ENCODE data around the gene FCRLA. TPM values are rescaled to one million over a fixed set of nuclear protein-coding genes. Genes with fewer than 3 reads are reported as not detected.

FCRLA gene
- 0.37 and 0.71 TPM in 2 replicates for total RNA-seq

GRCh38 chr1:161706482-161707347 is at the start of gene FCRLA:
Gene FCRLA, plus strand, starts transcription at chr1:161707229. Its CDS starts 36 bp downstream, at chr1:161707265.

GRCh38 chr1:161662684-161663339 is 44.2 kb upstream of the FCRLA start, which contains the start of gene FCGR2B:
Gene FCGR2B, plus strand, starts transcription at chr1:161663143. Its CDS starts 99 bp downstream, at chr1:161663242.

GRCh38 chr1:161720956-161721737 is 14.1 kb downstream of the FCRLA start, which contains the start of gene FCRLB:
Gene FCRLB, plus strand, starts transcription at chr1:161721544. Its CDS starts 1,129 bp downstream, at chr1:161722673.

GRCh38 chr1:161749509-161750407 is 42.7 kb downstream of the FCRLA start, which contains the start of gene DUSP12:
Gene DUSP12, plus strand, starts transcription at chr1:161749786. Its CDS starts 16 bp downstream, at chr1:161749802.

Other genes with a start within 250 kb of the FCRLA start
- 0.83 and 1.3 TPM in 2 replicates for gene FCGR2A, start 201.8 kb upstream of the FCRLA start, total RNA-seq
- gene HSPA6, start 182.7 kb upstream of the FCRLA start, total RNA-seq, result 0.57 and 0.83 TPM in 2 replicates
- not detected in 2 replicates for gene FCGR3A, start 157.4 kb upstream of the FCRLA start, total RNA-seq
- not detected in 2 replicates for gene FCGR3B, start 76.1 kb upstream of the FCRLA start, total RNA-seq
- gene FCGR2B, start 44.1 kb upstream of the FCRLA start, total RNA-seq, result not detected in 2 replicates
- gene FCRLB, start 14.3 kb downstream of the FCRLA start, total RNA-seq, result 1.1 and 1.7 TPM in 2 replicates
- gene DUSP12, start 42.6 kb downstream of the FCRLA start, total RNA-seq, result 23.8 and 32.7 TPM in 2 replicates
- gene ATF6, start 59.1 kb downstream of the FCRLA start, total RNA-seq, result 22.0 and 23.2 TPM in 2 replicates

All from smooth muscle cell of bladder (primary cell).